ENCODE measurements around the gene POLRMT. TPM values are rescaled to one million over a fixed set of nuclear protein-coding genes. Genes with fewer than 3 reads are reported as not detected.

The POLRMT gene
- total RNA-seq, 1 donor from 2014 or later: 14.1 TPM

DNA sequence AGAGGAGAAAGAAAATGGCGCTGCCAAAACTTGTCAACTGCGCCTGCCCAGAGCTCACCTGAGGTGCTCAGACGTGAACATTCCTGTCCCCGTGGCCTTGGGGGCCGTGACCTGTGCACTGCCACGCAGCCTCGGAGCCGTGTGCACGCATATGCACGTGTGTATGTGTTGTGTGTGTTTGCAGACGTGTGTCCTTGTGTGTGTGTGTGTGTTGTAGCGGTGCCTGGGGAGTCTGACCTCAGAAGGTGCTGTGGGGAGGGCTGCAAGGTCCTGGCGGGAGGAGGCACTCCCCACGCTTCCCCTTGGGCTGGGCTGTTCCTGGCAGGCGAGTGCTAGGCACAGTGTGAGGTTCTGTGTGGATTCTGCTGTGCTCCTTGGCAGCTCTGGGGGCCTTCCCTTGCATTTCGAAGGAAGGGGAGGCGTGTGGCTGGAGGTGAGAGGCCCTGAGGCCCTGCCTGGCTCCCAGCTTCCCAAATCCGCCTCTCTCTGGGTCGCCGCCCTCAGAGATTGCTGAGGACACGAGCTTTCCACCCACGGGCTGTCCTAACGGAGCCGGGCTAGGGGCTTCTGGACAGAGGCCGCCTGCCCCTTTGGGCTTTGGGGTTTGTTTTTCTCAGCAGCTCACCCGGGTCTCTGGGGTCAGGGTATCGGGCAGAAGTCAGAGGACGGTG is 56.4 kb downstream of the POLRMT start:
- H3K27me3 Mint-ChIP-seq (ENCODE audit: insufficient read depth, low read depth): peaks cover 4% of the 10 kb centered on the region
- H3K9me3 Mint-ChIP-seq: no peaks in the 10 kb centered on the region
- H3K27ac Mint-ChIP-seq: no peak overlapping the region
- TF ChIP-seq EZH2 (IDR thresholded peaks at IDR 0.05) (no peak), EZH2phosphoT487 (IDR thresholded peaks at IDR 0.05) (no peak)
- TF ChIP-seq, protein P1, sequence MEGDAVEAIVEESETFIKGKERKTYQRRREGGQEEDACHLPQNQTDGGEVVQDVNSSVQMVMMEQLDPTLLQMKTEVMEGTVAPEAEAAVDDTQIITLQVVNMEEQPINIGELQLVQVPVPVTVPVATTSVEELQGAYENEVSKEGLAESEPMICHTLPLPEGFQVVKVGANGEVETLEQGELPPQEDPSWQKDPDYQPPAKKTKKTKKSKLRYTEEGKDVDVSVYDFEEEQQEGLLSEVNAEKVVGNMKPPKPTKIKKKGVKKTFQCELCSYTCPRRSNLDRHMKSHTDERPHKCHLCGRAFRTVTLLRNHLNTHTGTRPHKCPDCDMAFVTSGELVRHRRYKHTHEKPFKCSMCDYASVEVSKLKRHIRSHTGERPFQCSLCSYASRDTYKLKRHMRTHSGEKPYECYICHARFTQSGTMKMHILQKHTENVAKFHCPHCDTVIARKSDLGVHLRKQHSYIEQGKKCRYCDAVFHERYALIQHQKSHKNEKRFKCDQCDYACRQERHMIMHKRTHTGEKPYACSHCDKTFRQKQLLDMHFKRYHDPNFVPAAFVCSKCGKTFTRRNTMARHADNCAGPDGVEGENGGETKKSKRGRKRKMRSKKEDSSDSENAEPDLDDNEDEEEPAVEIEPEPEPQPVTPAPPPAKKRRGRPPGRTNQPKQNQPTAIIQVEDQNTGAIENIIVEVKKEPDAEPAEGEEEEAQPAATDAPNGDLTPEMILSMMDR (IDR thresholded peaks at IDR 0.05): no peak
- Histone ChIP-seq H3K4me2 (no peak overlapping the region), H3K36me3 (no peaks in the 10 kb centered on the region), H3K79me2 (ENCODE audit: low read depth) (peaks cover 83% of the 10 kb centered on the region), H3K9ac (no peak overlapping the region), H2AFZ (replicated peaks) (no peak overlapping the region), H4K20me1 (ENCODE audit: low read depth) (peaks cover 92% of the 10 kb centered on the region), H3K4me1 (peaks cover 20% of the 10 kb centered on the region), H3K4me3 (no peak overlapping the region), H3F3A (ENCODE audit: low read depth) (peaks cover 30% of the 10 kb centered on the region), H3K27me3 (no peaks in the 10 kb centered on the region), H3K9me3 (ENCODE audit: low read depth) (no peaks in the 10 kb centered on the region), H3K27ac (no peak overlapping the region)
- no peak for DNase-seq (ENCODE audit: low spot score)
- peaks cover 2% of the 10 kb centered on the region for H3K36me3 Mint-ChIP-seq
- no peak overlapping the region for H3K4me3 Mint-ChIP-seq
- peaks cover 25% of the 10 kb centered on the region for H3K4me1 Mint-ChIP-seq

DNA sequence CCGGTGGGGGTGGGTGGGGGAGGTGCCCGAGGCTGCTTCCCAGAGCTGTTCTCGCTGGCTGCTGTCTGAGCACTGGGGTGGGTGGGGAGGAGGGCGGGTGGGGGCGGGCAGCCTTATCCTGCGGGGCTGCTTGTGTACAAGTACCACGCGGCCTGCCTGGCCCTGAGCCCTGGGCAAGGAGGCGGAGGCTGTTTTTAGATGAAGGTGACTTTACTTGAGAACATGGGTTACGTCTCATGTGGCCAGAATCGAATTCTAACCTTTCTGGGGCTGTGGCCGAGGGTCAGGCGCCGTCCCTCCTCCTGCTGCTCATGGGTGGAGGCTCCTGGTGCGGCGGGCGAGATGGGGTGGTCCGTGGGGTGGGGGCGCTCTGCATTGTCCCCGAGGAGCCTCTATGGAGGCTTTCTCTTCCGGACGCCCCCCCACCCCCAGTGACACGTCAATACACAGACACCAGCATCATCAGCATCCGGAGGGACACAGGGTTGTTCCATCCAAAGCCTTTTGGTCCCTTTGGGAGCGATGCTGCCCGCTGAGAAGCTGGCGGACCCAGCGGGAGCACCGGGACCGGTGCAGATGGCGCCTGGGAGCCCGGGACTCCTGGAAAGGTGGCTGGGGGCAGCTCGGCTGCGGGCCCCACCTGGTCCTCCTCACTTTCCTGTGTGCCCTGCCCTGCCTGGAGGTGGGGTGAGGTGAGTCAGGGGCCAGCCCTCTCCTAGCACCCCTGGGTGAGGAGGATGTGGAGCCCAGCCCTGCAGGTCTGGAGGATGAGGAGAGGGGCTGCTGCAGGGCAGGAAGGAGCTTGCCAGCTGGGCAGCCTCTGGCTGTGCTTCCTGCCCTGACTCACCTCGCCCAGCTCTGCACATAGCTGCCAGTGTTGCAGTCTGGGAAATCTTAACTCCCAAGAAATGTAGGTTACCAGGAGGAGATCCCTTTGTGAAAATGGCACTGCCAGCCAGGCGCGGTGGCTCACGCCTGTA is 57.5 kb downstream of the POLRMT start:
- no peak overlapping the region for H2AFZ ChIP-seq (replicated peaks)
- no peak overlapping the region for H3K27ac ChIP-seq
- peaks cover 7% of the 10 kb centered on the region for H3K27me3 ChIP-seq
- peak overlapping the region; percentile 97 for H3K4me3 ChIP-seq
- Mint-ChIP-seq H3K4me1 (peaks cover 31% of the 10 kb centered on the region), H3K27me3 (ENCODE audit: insufficient read depth, low read depth) (peaks cover 11% of the 10 kb centered on the region), H3K36me3 (peaks cover 6% of the 10 kb centered on the region), H3K4me3 (peak overlapping the region; percentile 38), H3K27ac (no peak overlapping the region), H3K9me3 (peaks cover 4% of the 10 kb centered on the region)
- H3K9me3 ChIP-seq (ENCODE audit: low read depth): no peaks in the 10 kb centered on the region
- H4K20me1 ChIP-seq (ENCODE audit: low read depth): peaks cover 84% of the 10 kb centered on the region
- H3F3A ChIP-seq (ENCODE audit: low read depth): peaks cover 37% of the 10 kb centered on the region
- DNase-seq (ENCODE audit: low spot score): no peak
- peak overlapping the region; percentile 89 for H3K4me2 ChIP-seq
- peaks cover 83% of the 10 kb centered on the region for H3K79me2 ChIP-seq (ENCODE audit: low read depth)
- TF ChIP-seq EZH2phosphoT487 (IDR thresholded peaks at IDR 0.05) (no peak), EZH2 (IDR thresholded peaks at IDR 0.05) (no peak)
- TF ChIP-seq, protein P1 (IDR thresholded peaks at IDR 0.05): no peak
- H3K4me1 ChIP-seq: peaks cover 20% of the 10 kb centered on the region
- H3K9ac ChIP-seq: no peak overlapping the region
- H3K36me3 ChIP-seq: no peaks in the 10 kb centered on the region

DNA sequence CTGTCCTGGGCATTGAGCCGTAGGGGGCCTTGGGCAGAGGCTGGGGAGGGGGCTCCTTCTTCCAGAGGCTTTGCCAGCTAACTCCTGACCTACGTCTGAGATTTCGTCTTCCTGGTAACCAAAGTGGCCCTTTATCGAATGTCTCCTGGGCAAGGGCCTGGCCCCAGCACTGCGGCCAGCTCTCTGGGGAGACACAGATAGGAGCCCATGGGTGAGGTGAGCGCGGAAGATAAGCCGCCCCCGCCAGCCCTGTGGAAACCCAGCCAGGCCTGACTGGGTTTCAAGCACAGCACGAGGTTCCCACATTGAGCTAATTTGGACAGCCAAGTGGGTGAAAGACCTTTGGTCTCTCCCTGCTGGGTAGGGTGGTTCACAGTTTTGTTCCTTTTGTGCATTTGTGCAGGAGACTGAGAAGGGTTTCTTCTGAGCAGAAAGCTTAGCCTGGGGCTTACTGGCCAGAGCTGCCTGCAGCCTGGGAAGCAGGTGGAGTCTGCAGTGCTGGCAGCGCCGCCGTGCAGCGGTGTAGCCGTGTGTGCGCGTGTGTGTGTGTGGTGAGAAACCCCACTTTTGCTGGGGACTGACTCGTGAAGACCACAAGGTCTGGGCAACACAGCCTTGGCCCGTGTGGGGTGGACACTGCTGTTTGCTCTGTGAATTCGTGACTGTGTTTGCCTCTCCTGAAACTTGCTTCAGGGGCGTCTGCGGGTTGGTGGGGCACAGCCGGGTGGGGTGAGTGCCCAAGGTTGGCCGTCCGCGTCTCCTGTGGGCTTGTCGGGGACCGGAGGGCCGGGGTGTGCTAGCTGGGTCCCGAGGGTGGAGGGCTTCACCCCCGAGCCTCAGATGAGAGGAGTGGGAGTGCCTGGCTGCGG is 58.4 kb downstream of the POLRMT start:
- peaks cover 74% of the 10 kb centered on the region for H4K20me1 ChIP-seq (ENCODE audit: low read depth)
- peaks cover 75% of the 10 kb centered on the region for H3K79me2 ChIP-seq (ENCODE audit: low read depth)
- Mint-ChIP-seq H3K4me3 (peak overlapping the region; percentile 92), H3K27ac (no peak overlapping the region), H3K36me3 (peaks cover 7% of the 10 kb centered on the region), H3K9me3 (peaks cover 6% of the 10 kb centered on the region), H3K4me1 (peaks cover 32% of the 10 kb centered on the region), H3K27me3 (ENCODE audit: insufficient read depth, low read depth) (peaks cover 12% of the 10 kb centered on the region)
- H3K4me3 ChIP-seq: peak overlapping the region; percentile 97
- H3K9me3 ChIP-seq (ENCODE audit: low read depth): no peaks in the 10 kb centered on the region
- peaks cover 8% of the 10 kb centered on the region for H3K27me3 ChIP-seq
- no peak overlapping the region for H3K9ac ChIP-seq
- H3K4me1 ChIP-seq: peaks cover 20% of the 10 kb centered on the region
- H3F3A ChIP-seq (ENCODE audit: low read depth): peaks cover 38% of the 10 kb centered on the region
- H3K4me2 ChIP-seq: peak overlapping the region; percentile 89
- peak overlapping the region; percentile 84 for H3K27ac ChIP-seq
- peak; percentile 77 for DNase-seq (ENCODE audit: low spot score)
- no peak overlapping the region for H2AFZ ChIP-seq (replicated peaks)
- no peaks in the 10 kb centered on the region for H3K36me3 ChIP-seq
- TF ChIP-seq, protein P1 (IDR thresholded peaks at IDR 0.05): no peak
- TF ChIP-seq EZH2phosphoT487 (IDR thresholded peaks at IDR 0.05) (no peak), EZH2 (IDR thresholded peaks at IDR 0.05) (no peak)

Measured in neural progenitor cell (in vitro differentiated cells).